RWPE2 (cell line): ENCODE measurements around the gene OR2AG2.

Experiments used
- ATAC-seq: fragments of 200-7000 bp; cut with Tn5 transposase; 3 replicates; pipeline ENCODE4 v1.9.1; 2021; ENCODE audit warnings: low read depth
- DNase-seq: peaks from one replicate; pipeline ENCODE4 v3.0.0-alpha.2; 2020; ENCODE audit warnings: low spot score
- H3K27ac ChIP-seq: fragments of 450-650 bp; 2 replicates; pipeline ENCODE4 v1.5.1; 2017; ENCODE audit warnings: mild to moderate bottlenecking; ENCODE audit not compliant: poor library complexity, severe bottlenecking
- H3K27me3 ChIP-seq: fragments of 250-450 bp; sonication (Bioruptor Pico); 2 replicates; pipeline ENCODE4 v1.5.1; 2021; ENCODE audit warnings: mild to moderate bottlenecking, moderate library complexity; ENCODE audit not compliant: insufficient read depth, poor library complexity, severe bottlenecking
- H3K36me3 ChIP-seq: fragments of 250-450 bp; sonication (Bioruptor Pico); 2 replicates; pipeline ENCODE4 v1.5.1; 2020; ENCODE audit warnings: low read depth, mild to moderate bottlenecking, moderate library complexity
- H3K4me1 ChIP-seq: fragments of 250-450 bp; sonication (Bioruptor Pico); 2 replicates; pipeline ENCODE4 v1.5.1; 2021; ENCODE audit warnings: mild to moderate bottlenecking, moderate library complexity; ENCODE audit not compliant: insufficient read depth, poor library complexity, severe bottlenecking
- H3K4me3 ChIP-seq: fragments of 250-450 bp; sonication (Bioruptor Pico); 2 replicates; pipeline ENCODE4 v1.5.1; 2021; ENCODE audit warnings: mild to moderate bottlenecking, moderate library complexity; ENCODE audit not compliant: severe bottlenecking
- H3K9me3 ChIP-seq: fragments of 250-450 bp; sonication (Bioruptor Pico); 2 replicates; pipeline ENCODE4 v1.5.1; 2021; ENCODE audit warnings: mild to moderate bottlenecking, moderate library complexity; ENCODE audit not compliant: severe bottlenecking
- CTCF ChIP-seq: fragments of 450-650 bp; IDR thresholded peaks from one replicate; pipeline ENCODE4 v1.5.1; 2017; ENCODE audit warnings: mild to moderate bottlenecking, moderate library complexity; ENCODE audit not compliant: poor library complexity, severe bottlenecking

Gene OR2AG2

GRCh38 chr11:6745465-6746015 lies 26.2 kb downstream of the OR2AG2 start:
- H3K27ac ChIP-seq = no peak overlapping the region
- ATAC-seq (no peak), DNase-seq (no peak)
- no peak for TF ChIP-seq CTCF
- no peaks in the 10 kb centered on the region for H3K4me1 ChIP-seq
- no peaks in the 10 kb centered on the region for H3K36me3 ChIP-seq
- H3K27me3 ChIP-seq = peaks cover 27% of the 10 kb centered on the region
- no peak overlapping the region for H3K4me3 ChIP-seq
- H3K9me3 ChIP-seq = no peaks in the 10 kb centered on the region

- no peak overlapping the region for H3K4me3 ChIP-seq
- H3K27ac ChIP-seq = no peak overlapping the region
- no peak for ATAC-seq
- no peak for TF ChIP-seq CTCF
- H3K9me3 ChIP-seq = no peaks in the 10 kb centered on the region
- H3K36me3 ChIP-seq = no peaks in the 10 kb centered on the region
- DNase-seq = no peak
- H3K27me3 ChIP-seq = peaks cover 27% of the 10 kb centered on the region
- no peaks in the 10 kb centered on the region for H3K4me1 ChIP-seq
Measured at GRCh38 chr11:6745018-6745417, 26.8 kb downstream of the OR2AG2 start.

- Histone ChIP-seq H3K36me3 (no peaks in the 10 kb centered on the region), H3K27ac (no peak overlapping the region), H3K4me3 (no peak overlapping the region), H3K9me3 (no peaks in the 10 kb centered on the region), H3K27me3 (peaks cover 9% of the 10 kb centered on the region), H3K4me1 (no peaks in the 10 kb centered on the region)
- no peak for ATAC-seq
- TF ChIP-seq CTCF = no peak
- no peak for DNase-seq
Measured at GRCh38 chr11:6742260-6742659, 29.5 kb downstream of the OR2AG2 start.

GRCh38 chr11:6738590-6738989 lies 33.2 kb downstream of the OR2AG2 start:
- DNase-seq = no peak
- H3K9me3 ChIP-seq = no peaks in the 10 kb centered on the region
- no peak for TF ChIP-seq CTCF
- no peaks in the 10 kb centered on the region for H3K4me1 ChIP-seq
- H3K27me3 ChIP-seq = peaks cover 6% of the 10 kb centered on the region
- H3K4me3 ChIP-seq = no peak overlapping the region
- no peak overlapping the region for H3K27ac ChIP-seq
- no peak for ATAC-seq
- no peaks in the 10 kb centered on the region for H3K36me3 ChIP-seq

- H3K27me3 ChIP-seq = peaks cover 6% of the 10 kb centered on the region
- ATAC-seq = peak; percentile 71
- peak; percentile 76 for TF ChIP-seq CTCF
Measured at GRCh38 chr11:6737872-6738466, 33.8 kb downstream of the OR2AG2 start.

More at GRCh38 chr11:6737872-6738466, 33.8 kb downstream of the OR2AG2 start:
- H3K4me1 ChIP-seq = no peaks in the 10 kb centered on the region
- H3K4me3 ChIP-seq = no peak overlapping the region
- no peak overlapping the region for H3K27ac ChIP-seq
- no peaks in the 10 kb centered on the region for H3K36me3 ChIP-seq
- no peak for DNase-seq
- H3K9me3 ChIP-seq = no peaks in the 10 kb centered on the region
